ENCODE measurements around the gene OSGEPL1.
"Not testable (repeated sequence)": the region's sequence is repeated elsewhere in the genome, so short reads cannot be mapped to it uniquely, and the experiment has no call there.

- TF ChIP-seq CTCF (IDR thresholded peaks at IDR 0.05); POLR2A (IDR thresholded peaks at IDR 0.05; ENCODE audit: low read depth): not testable (repeated sequence)
Observed at GRCh38 chr2:189760154-189760553, 2.4 kb downstream of the OSGEPL1 start.

All from esophagus muscularis mucosa (tissue), 3 donors.